GM20431 (cell line): ENCODE measurements around the gene HSD17B4.
"Not testable (repeated sequence)": the region's sequence is repeated elsewhere in the genome, so short reads cannot be mapped to it uniquely, and the experiment has no call there.

ENCODE experiments used
- in situ Hi-C: fragments of 300-500 bp; cut with MseI, MboI; formaldehyde crosslinking; loops from one replicate; pipeline ENCODE4 v1.15.0; 2020; ENCODE audit warnings: low sequenced_read_pairs; ENCODE audit not compliant: unreplicated experiment

The HSD17B4 gene

DNA sequence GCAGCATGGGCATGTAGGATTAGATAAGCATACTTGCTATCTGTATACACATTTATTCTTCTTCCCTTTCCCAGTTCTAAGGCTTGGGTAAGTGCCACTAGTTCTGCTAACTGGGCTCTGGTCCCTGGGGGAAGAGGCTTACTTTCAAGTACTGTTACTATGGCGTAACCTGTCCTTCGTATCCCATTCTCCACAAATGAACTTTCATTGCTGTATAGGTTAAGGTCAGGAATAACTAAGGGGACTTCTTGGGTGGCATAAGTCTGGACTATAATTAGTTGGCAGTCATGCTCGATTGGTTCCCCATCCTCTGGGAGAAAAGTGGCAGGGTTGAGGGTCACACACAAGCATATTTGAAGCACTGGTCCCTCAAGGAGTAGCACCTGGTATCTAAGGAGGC, 23.7 kb upstream of the HSD17B4 start:
- in situ Hi-C loops: not testable (repeated sequence)

DNA sequence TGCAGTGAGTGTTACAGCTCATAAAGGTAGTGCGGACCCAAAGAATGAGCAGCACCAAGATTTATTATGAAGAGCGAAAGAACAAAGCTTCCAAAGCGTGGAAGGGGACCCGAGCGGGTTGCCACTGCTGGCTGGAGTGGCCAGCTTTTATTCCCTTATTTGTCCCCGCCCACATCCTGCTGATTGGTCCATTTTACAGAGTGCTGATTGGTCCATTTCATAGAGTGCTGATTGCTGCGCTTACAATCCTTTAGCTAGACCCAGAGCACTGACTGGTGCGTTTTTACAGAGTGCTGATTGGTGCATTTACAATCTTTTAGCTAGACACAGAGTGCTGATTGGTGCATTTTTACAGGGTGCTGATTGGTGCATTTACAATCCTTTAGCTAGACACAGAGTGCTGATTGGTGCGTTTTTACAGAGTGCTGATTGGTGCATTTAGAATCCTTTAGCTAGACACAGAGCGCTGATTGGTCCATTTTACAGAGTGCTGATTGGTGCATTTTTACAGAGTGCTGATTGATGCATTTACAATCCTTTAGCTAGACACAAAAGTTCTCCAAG, 19.5 kb upstream of the HSD17B4 start:
- in situ Hi-C loops: not testable (repeated sequence)

DNA sequence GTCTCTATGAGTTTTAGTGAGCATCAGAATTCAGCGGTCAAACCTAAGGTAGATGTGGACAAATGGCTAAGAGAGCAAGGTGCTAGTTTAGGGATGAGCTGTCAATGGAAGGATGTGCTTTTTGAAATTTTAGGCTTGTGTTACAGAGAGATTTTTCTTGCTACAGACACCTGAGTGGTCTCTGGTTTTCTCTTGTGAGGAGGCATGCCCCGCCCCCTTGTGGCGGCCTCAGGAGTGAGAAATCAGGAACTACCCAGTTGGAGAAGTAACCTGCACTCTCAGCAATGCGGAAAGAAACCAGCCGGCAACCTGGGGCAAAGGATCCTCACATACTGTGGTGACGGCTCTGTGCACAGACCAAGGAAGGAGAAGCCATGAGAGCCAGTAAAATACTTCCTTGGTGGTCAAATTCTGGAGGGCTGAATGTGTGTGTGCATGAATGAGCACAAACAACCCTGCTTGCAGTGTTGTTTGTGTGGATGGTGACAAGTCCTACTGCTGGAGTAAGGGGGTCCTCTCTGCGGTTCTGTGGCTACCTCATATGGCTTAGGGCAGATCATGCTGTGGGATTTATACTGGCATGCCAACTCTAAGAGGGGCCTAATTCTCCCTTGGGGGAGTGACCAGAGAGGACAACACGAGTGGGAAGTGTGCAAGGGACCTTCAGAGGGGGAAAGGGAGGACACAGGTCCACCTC, 16.7 kb upstream of the HSD17B4 start:
- in situ Hi-C loops: no loop called here

DNA sequence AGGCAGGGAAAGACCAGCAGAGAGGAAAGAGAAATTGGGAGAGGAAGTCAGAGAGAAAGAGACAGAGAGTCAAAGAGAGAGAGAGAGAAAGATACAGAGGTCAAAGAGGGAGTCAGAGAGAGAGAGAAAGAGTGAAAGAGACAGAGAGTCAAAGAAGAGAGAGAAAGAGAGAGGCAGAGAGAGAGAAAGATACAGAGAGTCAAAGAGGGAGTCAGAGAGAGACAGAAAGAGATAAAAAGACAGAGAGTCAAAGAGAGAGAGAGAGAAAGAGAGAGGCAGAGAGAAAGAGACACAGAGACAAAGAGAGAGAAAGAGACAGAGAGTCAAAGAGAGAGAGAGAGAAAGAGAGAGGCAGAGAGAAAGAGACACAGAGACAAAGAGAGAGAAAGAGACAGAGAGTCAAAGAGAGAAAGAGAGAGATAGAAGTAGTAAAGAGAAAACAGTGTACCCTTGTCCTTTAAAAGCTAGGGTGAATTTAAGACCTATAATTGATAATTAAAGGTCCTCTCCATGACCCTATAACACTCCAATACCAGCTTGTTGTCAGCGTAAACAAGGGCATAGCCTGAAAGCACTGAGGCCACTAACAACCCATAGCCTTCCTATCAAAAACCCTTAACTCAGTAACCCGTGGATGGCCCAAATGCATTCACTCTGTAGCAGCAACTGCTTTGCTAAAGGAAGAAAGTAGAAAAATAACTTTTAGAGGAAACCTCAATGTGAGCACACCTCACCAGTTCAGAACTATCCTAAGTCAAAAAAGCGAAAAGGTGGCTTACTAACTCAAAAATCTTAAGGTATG, 14.3 kb upstream of the HSD17B4 start:
- in situ Hi-C loops: not testable (repeated sequence)

DNA sequence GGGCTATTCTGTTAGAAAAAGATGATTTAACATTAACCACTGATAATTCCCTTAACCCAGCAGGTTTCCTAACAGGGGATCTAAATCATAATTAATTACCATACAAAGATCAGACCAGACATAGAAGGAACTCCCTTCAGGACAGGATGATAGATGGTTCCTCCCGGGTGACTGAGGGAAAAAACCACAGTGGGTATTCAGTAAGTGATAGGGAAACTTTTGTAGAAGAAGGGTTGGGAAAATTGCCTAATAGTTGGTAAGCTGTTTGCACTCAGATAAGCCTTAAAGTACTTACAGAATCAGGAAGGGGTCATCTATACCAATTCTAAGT, 13.7 kb upstream of the HSD17B4 start:
- in situ Hi-C loops: not testable (repeated sequence)

DNA sequence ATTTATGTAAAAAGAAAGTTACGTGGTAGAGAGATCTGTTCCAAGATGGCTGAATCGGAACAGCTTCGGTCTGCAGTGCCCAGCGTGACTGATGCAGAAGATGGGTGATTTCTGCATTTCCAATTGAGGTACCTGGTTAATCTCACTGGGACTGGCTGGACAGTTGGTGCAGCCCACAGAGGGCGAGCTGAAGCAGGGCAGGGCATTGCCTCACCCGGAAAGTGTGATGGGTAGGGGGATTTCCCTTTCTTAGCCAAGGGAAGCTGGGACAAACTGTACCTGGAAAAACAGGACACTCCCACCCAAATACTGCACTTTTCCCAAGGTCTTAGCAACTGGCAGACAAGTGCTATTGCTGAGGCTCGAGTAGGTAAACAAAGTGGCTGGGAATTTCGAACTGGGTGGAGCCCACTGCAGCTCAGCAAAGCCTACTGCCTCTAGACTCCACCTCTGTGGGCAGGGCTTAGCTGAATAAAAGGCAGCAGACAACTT, 13.1 kb upstream of the HSD17B4 start:
- in situ Hi-C loops: no loop called here

DNA sequence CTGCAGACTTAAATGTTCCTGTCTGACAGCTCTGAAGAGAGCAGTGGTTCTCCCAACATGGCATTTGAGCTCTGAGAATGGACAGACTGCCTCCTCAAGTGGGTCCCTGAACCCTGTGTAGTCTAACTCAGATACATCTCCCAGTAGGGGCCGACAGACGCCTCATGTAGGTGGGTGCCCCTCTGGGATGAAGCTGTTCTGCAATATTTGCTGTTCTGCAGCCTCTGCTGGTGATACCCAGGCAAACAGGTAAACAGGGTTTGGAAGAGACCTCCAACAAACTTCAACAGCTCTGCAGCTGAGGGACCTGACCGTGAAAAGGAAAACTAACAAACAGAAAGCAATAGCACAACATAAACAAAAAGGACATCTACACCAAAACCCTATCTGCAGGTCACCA, 12.7 kb upstream of the HSD17B4 start:
- in situ Hi-C loops: not testable (repeated sequence)

DNA sequence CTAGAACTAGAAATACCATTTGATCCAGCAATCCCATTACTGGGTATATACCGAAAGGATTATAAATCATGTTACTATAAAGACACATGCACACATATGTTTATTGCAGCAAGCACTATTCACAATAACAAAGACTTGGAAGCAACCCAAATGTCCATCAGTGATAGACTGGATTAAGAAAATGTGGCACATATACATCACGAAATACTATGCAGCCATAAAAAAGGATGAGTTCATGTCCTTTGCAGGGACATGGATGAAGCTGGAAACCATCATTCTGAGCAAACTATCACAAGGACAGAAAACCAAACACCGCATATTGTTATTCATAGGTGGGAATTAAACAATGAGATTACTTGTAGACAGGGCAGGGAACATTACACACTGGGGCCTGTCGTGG, 7.7 kb upstream of the HSD17B4 start:
- in situ Hi-C loops: not testable (repeated sequence)

DNA sequence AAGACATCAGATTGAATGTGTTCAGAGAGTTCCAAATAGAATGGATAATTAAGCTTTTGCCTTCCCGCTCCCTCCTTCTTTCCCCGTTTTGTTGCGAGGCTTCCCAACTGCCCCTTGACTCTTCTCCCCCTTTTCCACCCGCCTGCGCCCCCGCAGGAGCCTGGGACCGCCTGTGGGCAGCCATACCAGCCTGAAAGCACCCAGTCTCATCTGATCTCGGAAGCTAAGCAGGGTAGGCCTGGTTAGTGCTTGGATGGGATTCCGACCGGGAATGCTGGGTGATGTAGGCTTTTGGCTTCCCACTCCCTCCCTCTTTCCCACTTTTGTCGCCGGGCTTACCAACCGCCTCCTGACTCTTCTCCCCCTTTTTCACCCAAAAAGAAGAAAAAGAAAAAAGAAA, 6.8 kb upstream of the HSD17B4 start:
- in situ Hi-C loops: no loop called here

DNA sequence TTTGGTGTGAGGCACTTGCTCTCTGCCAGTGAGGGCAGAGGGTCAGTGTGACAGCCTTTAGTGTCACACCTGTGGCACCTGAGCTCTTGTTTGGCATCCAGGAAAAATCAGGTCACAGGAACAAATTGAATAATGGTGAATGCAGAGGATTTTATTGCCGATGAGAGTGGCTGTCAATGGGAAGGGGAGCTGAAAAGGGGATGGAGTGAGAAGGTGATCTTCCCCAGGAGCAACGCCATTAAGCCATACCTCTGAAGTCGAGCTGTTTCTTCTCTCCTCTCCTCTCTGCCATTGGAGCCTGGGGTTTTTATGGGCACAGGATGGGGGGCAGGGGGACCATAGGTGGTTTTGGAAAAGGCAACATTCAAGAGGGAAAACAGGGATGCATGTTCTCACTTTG, 2.4 kb upstream of the HSD17B4 start:
- in situ Hi-C loops: no loop called here

DNA sequence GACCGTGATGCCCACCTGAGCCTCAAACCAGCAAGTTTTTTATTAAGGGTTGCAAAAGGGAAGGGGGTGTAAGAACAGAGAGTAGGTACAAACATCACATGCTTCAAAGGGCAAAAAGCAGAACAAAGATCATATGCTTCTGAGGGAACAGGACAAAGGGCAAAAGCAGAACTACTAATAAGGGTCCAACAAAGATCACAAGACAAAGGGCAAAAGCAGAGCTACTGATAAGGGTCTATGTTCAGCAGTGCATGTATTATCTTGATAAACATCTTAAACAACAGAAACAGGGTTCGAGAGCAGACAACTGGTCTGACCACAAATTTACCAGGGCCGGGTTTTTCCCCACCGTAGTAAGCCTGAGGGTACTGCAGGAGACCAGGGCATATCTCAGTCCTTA, 1.7 kb upstream of the HSD17B4 start:
- in situ Hi-C loops: not testable (repeated sequence)

DNA sequence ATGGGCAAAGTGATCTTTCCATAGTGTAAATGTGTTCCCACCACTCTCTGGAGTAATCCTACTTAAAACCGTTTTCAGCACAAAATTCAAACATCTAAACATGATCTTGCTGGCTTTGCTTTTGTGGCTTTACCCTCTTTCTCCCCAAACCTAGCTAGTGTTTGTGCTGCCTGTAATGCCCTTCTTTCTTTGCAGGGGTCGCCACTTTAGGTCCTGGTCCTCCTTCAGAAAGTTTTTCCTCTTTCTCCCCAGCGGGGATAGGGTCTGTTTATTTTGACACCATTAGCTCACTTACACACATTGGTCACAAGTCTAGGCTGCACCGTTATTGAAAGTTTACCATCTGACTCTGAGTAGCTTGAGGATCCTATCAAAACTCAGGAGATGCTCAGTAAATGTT, 736 bp upstream of the HSD17B4 start:
- in situ Hi-C loops: no loop called here

DNA sequence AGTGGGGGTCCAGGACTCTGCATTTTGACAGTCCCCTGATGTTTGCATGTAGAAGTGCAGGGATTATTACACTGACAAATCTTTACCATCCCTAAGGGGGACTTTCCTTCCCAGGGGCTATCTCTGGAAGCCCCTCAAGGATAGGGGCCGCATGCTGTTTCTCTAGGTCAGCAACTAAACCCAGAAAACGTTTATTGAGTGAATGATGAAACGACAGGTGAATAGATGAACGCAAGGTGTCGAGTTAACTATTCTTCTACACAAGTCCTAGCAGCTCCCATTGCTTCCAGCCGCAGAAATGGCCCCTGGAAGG, 281 bp upstream of the HSD17B4 start:
- in situ Hi-C loops: no loop called here

DNA sequence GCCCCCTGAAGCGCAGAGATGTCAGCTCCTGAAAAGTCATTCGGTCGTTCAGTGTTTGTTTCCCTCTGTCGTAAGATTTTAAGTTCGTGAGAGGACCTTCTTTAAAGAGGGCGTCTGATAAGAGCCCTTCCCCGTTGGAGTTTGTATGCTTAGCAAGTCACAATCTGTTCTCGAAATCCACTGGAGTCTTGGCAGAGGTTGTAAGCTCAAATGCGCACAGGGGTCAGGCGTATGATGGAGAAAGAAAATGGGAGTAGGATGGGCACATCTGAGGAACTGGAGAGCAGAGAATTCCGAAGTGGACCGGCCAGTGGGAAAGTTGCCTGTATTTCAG, 710 bp downstream of the HSD17B4 start:
- in situ Hi-C loops: no loop called here

DNA sequence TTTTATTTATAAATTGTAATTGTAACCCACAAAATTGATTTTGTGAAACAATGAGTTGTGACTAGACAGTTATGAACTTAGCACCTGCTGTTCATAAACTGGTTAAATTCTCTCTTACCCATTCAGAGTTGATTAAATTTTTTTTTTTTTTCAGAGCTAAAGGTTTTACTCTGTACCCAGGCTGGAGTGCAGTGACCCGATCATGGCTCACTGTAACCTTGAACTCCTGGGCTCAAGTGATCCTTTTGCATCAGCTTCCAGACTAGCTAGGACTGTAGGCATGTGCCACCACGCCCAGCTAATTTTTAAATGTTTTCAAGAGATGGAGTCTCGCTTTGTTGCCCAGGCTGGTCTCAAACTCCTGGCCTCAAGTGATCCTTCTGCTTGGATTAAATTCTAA, 1.9 kb downstream of the HSD17B4 start:
- in situ Hi-C loops: no loop called here

DNA sequence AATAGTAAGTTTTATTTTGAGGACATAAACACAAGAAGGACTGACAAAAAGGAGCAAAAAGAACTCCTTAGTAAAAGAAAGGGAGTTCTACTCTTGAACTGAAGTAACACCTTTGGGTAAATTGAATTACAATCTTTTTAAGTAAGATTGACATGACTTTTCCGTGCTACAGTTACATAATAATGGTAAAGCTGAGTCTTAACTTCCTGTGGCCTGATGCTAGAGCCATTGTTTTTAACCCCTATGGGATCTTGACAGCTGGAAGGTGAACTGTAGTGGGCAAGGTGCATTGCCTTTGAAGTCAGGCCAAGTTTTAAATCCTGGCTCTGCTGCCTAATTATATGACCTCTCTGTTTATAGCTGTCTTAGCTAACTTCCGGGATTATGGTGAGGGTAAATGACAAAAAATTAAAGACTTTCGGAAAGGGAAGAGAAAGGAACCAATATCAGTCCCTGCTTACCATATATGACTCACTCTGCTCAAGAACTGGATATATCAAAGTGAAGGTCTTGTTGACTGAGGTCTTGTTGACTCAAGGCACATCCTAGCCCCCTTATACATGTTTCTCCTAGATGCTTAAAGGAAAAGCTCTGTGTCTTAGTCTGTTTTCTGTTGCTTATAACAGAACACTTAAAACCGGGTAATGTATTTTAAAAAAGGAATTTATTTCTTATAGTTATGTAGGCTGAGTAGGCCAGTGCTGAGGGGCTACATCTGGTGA, 6.8 kb downstream of the HSD17B4 start:
- in situ Hi-C loops: no loop called here

DNA sequence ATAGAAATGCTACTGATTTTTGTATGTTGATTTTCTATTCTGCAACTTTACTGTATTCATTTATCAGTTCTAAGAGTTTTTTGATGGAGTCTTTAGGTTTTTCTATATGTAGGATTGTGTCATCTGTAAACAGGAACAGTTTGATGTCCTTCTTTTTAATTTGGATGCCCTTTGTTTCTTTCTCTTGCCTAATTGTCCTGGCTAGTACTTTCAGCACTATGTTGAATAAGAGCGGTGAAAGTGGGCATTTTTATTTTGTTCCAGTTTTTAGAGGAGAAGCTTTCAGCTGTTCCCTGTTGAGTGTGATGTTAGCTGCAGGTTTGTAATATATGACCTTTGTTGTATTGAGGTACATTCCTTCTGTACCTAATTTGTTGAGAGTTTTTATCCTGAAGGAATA, 13.3 kb downstream of the HSD17B4 start:
- in situ Hi-C loops: no loop called here

DNA sequence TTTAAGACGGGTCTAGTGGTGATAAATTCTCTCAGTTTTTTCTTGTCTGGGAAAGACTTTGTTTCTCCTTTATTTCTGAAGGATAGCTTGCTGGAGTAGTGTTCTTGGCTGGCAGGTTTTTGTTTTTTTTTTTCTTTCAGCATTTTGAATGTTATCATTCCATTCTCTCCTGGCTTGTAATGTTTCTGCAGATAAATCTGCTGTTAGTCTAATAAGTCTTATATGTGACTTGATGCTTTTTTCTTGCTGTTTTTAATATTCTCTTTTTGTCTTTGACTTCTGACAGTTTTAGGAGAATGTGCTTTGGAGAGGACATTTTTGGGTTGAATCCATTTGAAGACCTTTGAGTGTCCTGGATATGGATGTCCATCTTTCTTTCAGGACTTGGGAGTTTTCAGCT, 16.0 kb downstream of the HSD17B4 start:
- in situ Hi-C loops: no loop called here

DNA sequence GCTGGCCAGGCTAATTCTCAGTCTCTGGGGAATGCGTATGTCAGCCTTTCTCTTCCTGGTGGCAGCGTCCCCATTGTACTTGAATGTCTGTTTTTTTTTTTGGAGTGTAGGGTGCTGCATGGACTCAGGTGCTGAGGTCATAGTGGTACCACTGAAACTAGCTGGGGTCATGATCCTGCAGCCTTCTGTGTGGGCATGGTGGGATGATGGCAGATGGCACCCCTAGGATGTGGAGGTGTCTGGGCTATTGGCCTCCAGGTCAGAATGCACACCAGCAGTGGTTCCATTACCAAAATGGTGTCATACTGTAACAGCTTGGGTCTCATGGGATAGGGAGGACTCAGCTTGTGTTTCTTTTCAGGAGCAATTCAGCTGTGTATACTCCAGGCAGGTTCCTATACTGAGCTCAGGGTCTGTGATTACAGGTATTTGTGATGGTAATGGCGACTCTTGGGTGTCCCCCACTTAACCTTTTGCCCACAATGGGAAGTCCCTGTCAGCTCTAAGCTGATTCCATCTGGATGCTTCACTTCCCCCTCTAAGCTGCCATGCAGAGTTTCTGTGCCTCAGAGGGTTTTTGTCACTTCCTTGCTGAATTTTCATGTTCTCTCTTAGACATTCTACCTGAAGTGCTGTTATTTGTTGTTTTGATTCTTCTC, 17.9 kb downstream of the HSD17B4 start:
- in situ Hi-C loops: no loop called here

DNA sequence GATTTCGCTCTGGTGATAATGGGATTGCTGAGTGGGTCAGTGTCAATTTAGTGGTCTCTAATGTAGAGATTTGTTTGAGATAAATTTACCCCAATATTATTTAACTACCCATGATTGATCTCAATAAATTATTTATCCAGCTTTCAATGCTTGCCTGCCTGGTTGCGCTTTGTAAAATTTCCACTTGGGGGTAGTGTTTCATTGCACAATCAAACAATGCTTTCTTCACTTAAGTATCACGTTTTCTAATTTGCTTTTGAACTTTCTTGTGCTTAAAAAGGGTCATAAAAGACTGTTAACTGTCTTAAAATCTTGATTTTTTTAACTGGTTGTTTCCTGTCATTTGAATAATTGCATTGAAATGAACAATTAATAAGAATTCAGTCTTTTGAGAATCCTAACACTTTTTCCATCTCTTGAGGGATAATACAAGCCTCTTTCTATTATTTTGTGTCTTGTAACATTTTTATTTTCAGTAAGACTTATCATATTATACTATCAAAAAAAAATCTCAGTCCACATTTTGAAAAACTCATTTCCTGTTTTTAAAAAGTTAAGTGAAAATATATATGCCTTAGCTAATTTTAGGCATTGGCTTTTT, 18.7 kb downstream of the HSD17B4 start:
- in situ Hi-C loops: no loop called here
